DND-41 (cell line): ENCODE data around the gene SEMA4G.

Source experiments
- ATAC-seq: fragments of 200-7000 bp; cut with Tn5 transposase; 3 replicates; pipeline ENCODE4 v1.9.1; 2021; ENCODE audit warnings: low read depth; ENCODE audit not compliant: insufficient read depth
- DNase-seq: peaks from one replicate; pipeline ENCODE4 v3.0.0-alpha.2; 2020
- H2AFZ ChIP-seq: 2 replicates; pipeline ENCODE4 v1.6.0; 2012; ENCODE audit warnings: low read depth, low read length
- H3K27ac ChIP-seq: 2 replicates; pipeline ENCODE4 v1.5.1; 2012; ENCODE audit warnings: low read length, inconsistent platforms
- H3K27me3 ChIP-seq: fragments of 200-600 bp; sonication (generic); 2 replicates; pipeline ENCODE4 v1.6.0; 2012; ENCODE audit warnings: low read length, mild to moderate bottlenecking, inconsistent platforms; ENCODE audit not compliant: insufficient read depth, poor library complexity
- H3K36me3 ChIP-seq: 2 replicates; pipeline ENCODE4 v1.5.1; 2012; ENCODE audit warnings: low read length, inconsistent platforms; ENCODE audit not compliant: insufficient read depth
- H3K4me1 ChIP-seq: 2 replicates; pipeline ENCODE4 v1.5.1; 2012; ENCODE audit warnings: mild to moderate bottlenecking, low read length; ENCODE audit not compliant: insufficient read depth
- H3K4me2 ChIP-seq: 2 replicates; pipeline ENCODE4 v1.6.0; 2012; ENCODE audit warnings: mild to moderate bottlenecking, moderate library complexity, low read length, inconsistent platforms; ENCODE audit not compliant: insufficient read depth
- H3K4me3 ChIP-seq, 2 experiments: fragments of 200-600 bp in 1 of 2; shearing (Covaris generic) in 1 of 2; 2 replicates each; pipeline ENCODE4 v1.5.1; 2012 to 2016; ENCODE audit warnings: inconsistent platforms in 2 of 2, low read length in 2 of 2, mild to moderate bottlenecking in 2 of 2, low read depth in 1 of 2, moderate library complexity in 1 of 2
- H3K79me2 ChIP-seq: 2 replicates; pipeline ENCODE4 v1.6.0; 2012; ENCODE audit warnings: low read length, inconsistent platforms; ENCODE audit not compliant: insufficient read depth
- H3K9ac ChIP-seq: 2 replicates; pipeline ENCODE4 v1.6.0; 2012; ENCODE audit warnings: low read depth, mild to moderate bottlenecking, inconsistent platforms, low read length, moderate library complexity
- H3K9me3 ChIP-seq: 2 replicates; pipeline ENCODE4 v1.5.1; 2012; ENCODE audit warnings: low read length, moderate library complexity, mild to moderate bottlenecking, inconsistent platforms; ENCODE audit not compliant: insufficient read depth, severe bottlenecking
- H4K20me1 ChIP-seq: 2 replicates; pipeline ENCODE4 v1.6.0; 2012; ENCODE audit warnings: low read length; ENCODE audit not compliant: insufficient read depth
- EZH2 ChIP-seq: IDR thresholded peaks from 3 replicates; pipeline ENCODE4 v1.6.1; 2012; ENCODE audit warnings: borderline replicate concordance, low read depth, mild to moderate bottlenecking, moderate library complexity, low read length, inconsistent platforms; ENCODE audit not compliant: severe bottlenecking
- TF ChIP-seq, protein P1 (sequence below): IDR thresholded peaks from 2 replicates; pipeline ENCODE4 v1.5.1; 2012; ENCODE audit warnings: borderline replicate concordance, low read length, moderate library complexity, mild to moderate bottlenecking; ENCODE audit not compliant: poor library complexity, severe bottlenecking; ENCODE audit errors: extremely low read depth

SEMA4G gene

DNA sequence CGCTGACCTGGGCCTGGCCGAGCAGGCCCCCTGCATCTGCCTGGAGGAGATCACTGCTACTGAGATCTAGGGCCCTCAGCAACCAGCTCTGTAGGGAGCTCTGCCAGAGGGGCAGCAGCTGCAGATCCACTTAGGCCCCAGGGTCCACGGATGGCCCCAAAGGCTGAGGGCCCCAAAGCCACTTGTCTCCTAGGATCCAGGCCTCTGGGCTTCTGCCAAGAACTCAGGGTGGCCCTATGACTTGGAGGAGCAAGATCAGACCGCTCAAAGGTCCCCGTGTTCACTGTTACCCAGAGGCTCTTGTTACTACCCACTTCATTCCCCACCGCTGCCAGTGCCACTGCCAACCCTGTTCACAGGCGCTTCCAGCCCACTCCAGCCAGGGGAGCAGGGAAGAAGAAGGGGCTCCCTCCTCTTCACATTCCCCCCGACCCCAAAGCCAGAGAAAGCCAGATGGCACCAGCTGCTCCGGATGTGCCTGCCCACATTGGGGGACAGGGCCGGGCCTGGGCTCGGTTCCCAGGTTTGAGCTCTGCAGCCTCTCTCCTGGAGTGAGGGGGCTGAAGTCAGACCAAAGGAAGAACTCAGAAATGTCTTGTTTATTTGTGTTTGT lies 37.9 kb downstream of the SEMA4G start:
- peak; percentile 29; the same call in 1 of the 3 replicates for ATAC-seq
- Histone ChIP-seq H2AFZ (no peak overlapping the region), H3K4me3 (no peak overlapping the region), H3K4me2 (no peak overlapping the region), H4K20me1 (peaks cover 4% of the 10 kb centered on the region; the same call in 1 of the 2 replicates), H3K4me1 (no peaks in the 10 kb centered on the region), H3K27me3 (no peaks in the 10 kb centered on the region), H3K36me3 (peaks cover 13% of the 10 kb centered on the region; the same call in 1 of the 2 replicates), H3K9ac (no peak overlapping the region), H3K9me3 (no peaks in the 10 kb centered on the region), H3K27ac (no peak overlapping the region), H3K79me2 (no peaks in the 10 kb centered on the region)
- TF ChIP-seq EZH2, result no peak
- TF ChIP-seq, protein P1, sequence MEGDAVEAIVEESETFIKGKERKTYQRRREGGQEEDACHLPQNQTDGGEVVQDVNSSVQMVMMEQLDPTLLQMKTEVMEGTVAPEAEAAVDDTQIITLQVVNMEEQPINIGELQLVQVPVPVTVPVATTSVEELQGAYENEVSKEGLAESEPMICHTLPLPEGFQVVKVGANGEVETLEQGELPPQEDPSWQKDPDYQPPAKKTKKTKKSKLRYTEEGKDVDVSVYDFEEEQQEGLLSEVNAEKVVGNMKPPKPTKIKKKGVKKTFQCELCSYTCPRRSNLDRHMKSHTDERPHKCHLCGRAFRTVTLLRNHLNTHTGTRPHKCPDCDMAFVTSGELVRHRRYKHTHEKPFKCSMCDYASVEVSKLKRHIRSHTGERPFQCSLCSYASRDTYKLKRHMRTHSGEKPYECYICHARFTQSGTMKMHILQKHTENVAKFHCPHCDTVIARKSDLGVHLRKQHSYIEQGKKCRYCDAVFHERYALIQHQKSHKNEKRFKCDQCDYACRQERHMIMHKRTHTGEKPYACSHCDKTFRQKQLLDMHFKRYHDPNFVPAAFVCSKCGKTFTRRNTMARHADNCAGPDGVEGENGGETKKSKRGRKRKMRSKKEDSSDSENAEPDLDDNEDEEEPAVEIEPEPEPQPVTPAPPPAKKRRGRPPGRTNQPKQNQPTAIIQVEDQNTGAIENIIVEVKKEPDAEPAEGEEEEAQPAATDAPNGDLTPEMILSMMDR, result no peak
- DNase-seq, result no peak

DNA sequence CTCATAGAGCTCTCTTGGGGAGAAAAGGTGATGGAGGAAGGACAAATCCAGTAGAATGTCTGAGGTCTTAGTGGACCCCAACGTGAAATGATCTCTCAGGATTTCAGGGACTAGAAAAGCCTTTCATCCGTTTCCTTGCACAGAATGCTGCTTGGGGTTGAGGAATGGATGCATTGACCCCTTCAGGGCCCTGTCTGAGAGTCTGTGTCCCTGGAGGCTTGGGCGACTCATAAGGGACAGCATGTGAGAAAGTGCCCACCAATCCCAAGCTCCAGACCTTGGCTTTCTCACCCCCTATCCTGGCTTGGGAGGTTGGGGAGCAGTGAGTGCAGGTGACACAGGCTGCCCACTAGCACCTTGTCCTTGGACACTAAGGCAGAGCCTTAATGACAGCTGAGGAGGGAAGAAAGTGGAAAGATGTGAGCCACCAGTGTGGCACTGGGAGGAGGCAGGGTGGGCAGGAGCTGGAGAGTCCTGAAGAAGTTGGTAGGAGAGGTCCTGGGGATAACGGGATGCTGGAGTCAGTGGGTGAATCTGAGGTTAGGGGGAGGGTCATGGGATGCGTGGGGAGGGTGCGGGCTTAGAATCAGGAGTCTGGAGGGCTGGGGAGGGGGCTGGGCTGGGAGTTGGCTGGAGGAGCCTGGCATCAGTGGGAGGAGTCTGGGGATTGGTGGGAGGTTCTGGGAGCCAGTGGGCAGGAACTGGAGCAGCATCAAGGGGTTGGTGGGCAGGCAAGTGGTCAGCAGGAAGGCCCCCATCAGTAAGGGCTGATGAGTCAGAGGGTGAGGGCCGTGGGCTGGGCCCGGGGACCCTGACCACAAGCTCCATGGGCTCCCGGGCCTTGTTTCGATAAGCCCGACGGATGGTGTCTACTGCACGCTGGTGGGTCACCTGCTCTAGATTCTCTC lies 38.9 kb downstream of the SEMA4G start:
- Histone ChIP-seq H4K20me1 (peaks cover 4% of the 10 kb centered on the region; the same call in 1 of the 2 replicates), H3K9ac (no peak overlapping the region), H3K4me3 (no peak overlapping the region), H3K36me3 (peaks cover 10% of the 10 kb centered on the region; the same call in 1 of the 2 replicates), H2AFZ (no peak overlapping the region), H3K27me3 (no peaks in the 10 kb centered on the region), H3K4me1 (0 out of 2 replicates have a peak, but pooled peaks cover 2% of the 10 kb centered on the region), H3K27ac (no peak overlapping the region), H3K79me2 (no peaks in the 10 kb centered on the region), H3K9me3 (no peaks in the 10 kb centered on the region), H3K4me2 (no peak overlapping the region)
- no peak for ATAC-seq
- no peak for TF ChIP-seq EZH2
- TF ChIP-seq, protein P1, result no peak
- DNase-seq, result no peak

DNA sequence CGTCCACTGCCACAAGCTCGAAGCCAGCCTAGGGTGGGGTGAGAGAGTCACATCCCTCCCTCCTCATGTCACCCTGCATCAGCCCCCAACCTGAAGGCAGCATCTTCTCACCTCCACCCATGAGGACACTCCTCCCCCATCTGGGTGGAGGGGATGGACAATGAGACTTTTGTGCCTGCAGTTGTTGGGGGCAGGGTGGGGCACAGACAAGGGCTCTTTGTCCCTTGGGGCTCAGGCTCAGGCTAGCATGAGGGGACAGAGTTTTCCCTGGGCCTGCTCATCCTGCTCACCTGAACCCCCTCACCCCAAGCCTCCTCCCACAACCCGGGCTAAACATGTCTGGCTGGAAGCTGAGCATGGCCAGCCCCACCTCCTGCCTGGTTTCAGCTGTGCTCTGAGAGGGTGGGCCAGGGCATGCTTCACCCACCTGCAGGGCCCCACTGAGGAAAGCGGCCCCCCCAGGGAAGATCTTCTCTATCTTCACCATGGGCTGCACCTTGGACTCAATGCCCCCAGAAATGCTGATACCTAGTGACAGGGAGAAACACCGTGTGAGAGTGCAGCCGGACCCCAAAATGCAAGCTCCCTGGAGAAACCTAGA lies 39.6 kb downstream of the SEMA4G start:
- Histone ChIP-seq H3K4me1 (0 out of 2 replicates have a peak, but pooled peaks cover 2% of the 10 kb centered on the region), H3K4me3 (no peak overlapping the region), H4K20me1 (peaks cover 3% of the 10 kb centered on the region; the same call in 1 of the 2 replicates), H3K9ac (no peak overlapping the region), H2AFZ (no peak overlapping the region), H3K4me2 (no peak overlapping the region), H3K27me3 (no peaks in the 10 kb centered on the region), H3K79me2 (no peaks in the 10 kb centered on the region), H3K36me3 (peaks cover 10% of the 10 kb centered on the region; the same call in 1 of the 2 replicates), H3K9me3 (no peaks in the 10 kb centered on the region), H3K27ac (no peak overlapping the region)
- ATAC-seq, result no peak
- TF ChIP-seq, protein P1, result no peak
- no peak for TF ChIP-seq EZH2
- no peak for DNase-seq
